ENCODE measurements around the gene UGT1A8.

DNA sequence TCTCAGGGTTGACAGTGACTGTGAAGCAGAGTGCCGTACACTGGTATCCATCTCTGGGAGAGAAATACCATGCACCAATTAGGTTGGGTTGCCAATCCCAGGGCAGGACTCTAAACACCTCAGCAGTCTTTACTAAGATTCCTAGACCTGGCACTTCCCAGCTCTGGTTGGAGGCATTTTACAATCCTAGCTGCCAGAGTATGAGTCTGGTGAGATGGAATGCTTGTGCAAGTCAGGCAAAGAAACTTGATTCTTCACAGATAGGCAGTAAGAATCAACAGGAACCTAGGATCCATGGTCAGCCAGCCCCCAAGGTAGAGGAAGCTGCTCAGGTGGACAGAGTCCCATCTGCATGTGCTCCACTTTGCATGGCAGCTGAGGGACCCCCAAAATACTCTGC, 89.3 kb downstream of the UGT1A8 start:
- TF ChIP-seq, protein P1, sequence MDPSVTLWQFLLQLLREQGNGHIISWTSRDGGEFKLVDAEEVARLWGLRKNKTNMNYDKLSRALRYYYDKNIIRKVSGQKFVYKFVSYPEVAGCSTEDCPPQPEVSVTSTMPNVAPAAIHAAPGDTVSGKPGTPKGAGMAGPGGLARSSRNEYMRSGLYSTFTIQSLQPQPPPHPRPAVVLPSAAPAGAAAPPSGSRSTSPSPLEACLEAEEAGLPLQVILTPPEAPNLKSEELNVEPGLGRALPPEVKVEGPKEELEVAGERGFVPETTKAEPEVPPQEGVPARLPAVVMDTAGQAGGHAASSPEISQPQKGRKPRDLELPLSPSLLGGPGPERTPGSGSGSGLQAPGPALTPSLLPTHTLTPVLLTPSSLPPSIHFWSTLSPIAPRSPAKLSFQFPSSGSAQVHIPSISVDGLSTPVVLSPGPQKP (IDR thresholded peaks at IDR 0.05; ENCODE audit: borderline replicate concordance, low read depth, low read length), result no peak
- TF ChIP-seq, protein P2, sequence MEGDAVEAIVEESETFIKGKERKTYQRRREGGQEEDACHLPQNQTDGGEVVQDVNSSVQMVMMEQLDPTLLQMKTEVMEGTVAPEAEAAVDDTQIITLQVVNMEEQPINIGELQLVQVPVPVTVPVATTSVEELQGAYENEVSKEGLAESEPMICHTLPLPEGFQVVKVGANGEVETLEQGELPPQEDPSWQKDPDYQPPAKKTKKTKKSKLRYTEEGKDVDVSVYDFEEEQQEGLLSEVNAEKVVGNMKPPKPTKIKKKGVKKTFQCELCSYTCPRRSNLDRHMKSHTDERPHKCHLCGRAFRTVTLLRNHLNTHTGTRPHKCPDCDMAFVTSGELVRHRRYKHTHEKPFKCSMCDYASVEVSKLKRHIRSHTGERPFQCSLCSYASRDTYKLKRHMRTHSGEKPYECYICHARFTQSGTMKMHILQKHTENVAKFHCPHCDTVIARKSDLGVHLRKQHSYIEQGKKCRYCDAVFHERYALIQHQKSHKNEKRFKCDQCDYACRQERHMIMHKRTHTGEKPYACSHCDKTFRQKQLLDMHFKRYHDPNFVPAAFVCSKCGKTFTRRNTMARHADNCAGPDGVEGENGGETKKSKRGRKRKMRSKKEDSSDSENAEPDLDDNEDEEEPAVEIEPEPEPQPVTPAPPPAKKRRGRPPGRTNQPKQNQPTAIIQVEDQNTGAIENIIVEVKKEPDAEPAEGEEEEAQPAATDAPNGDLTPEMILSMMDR (conservative IDR thresholded peaks at IDR 0.05; ENCODE audit: low read depth, low read length), result no peak
- TF ChIP-seq POLR2A (IDR thresholded peaks at IDR 0.05; ENCODE audit: low read depth, low read length) (no peak), RFX5 (IDR thresholded peaks at IDR 0.05; ENCODE audit: low read depth, low read length) (no peak), MAFK (IDR thresholded peaks at IDR 0.05; ENCODE audit: low read depth, low read length) (no peak), SMC3 (IDR thresholded peaks at IDR 0.05; ENCODE audit: low read depth, low read length) (no peak), MAZ (IDR thresholded peaks at IDR 0.05; ENCODE audit: borderline replicate concordance, low read depth, low read length) (no peak), MXI1 (IDR thresholded peaks at IDR 0.05; ENCODE audit: borderline replicate concordance, low read depth, low read length) (no peak), BHLHE40 (IDR thresholded peaks at IDR 0.05; ENCODE audit: low read depth, low read length) (no peak), CHD1 (IDR thresholded peaks at IDR 0.05; ENCODE audit: low read depth, low read length) (no peak), RAD21 (IDR thresholded peaks at IDR 0.05; ENCODE audit: low read length) (no peak), NFE2L2 (IDR thresholded peaks at IDR 0.05; ENCODE audit: low read depth, low read length) (no peak), CEBPB (IDR thresholded peaks at IDR 0.05; ENCODE audit: low read depth, low read length) (0 out of 2 replicates have a peak, but pooled peaks have one; percentile 20)
- TF ChIP-seq, protein P3, sequence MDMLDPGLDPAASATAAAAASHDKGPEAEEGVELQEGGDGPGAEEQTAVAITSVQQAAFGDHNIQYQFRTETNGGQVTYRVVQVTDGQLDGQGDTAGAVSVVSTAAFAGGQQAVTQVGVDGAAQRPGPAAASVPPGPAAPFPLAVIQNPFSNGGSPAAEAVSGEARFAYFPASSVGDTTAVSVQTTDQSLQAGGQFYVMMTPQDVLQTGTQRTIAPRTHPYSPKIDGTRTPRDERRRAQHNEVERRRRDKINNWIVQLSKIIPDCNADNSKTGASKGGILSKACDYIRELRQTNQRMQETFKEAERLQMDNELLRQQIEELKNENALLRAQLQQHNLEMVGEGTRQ (IDR thresholded peaks at IDR 0.05; ENCODE audit: low read depth, low read length), result no peak

All from IMR-90 (cell line).